SU-DHL-6 (cell line): Measurements from ENCODE around the gene CDCA3.

Experiments
- H2AFZ ChIP-seq: fragments of 200-600 bp; sonication (generic); 2 replicates; pipeline ENCODE4 v1.6.1; 2014; ENCODE audit warnings: low read depth, mild to moderate bottlenecking, moderate library complexity, mixed read lengths, antibody characterized with exemption, low read length; ENCODE audit not compliant: severe bottlenecking
- H3F3A ChIP-seq: fragments of 200-600 bp; shearing (Covaris generic); 2 replicates; pipeline ENCODE4 v1.6.0; 2016; ENCODE audit warnings: antibody characterized with exemption, mild to moderate bottlenecking; ENCODE audit not compliant: insufficient read depth
- H3K27ac ChIP-seq: fragments of 200-600 bp; sonication (generic); 2 replicates; pipeline ENCODE4 v1.5.1; 2016; ENCODE audit warnings: low read depth, mild to moderate bottlenecking, low read length, moderate library complexity, mixed read lengths
- H3K27me3 ChIP-seq: fragments of 200-600 bp; sonication (generic), shearing (Covaris generic); 2 replicates; pipeline ENCODE4 v1.6.0; 2014; ENCODE audit warnings: mild to moderate bottlenecking, low read length
- H3K36me3 ChIP-seq: fragments of 200-600 bp; sonication (generic); 2 replicates; pipeline ENCODE4 v1.6.1; 2014; ENCODE audit warnings: mild to moderate bottlenecking, low read length, mixed read lengths
- H3K4me2 ChIP-seq: fragments of 300-600, 200-600 bp; shearing (Covaris generic), sonication (generic); 2 replicates; pipeline ENCODE4 v1.6.0; 2014; ENCODE audit warnings: low read length, low read depth, mild to moderate bottlenecking; ENCODE audit not compliant: poor library complexity, severe bottlenecking
- H3K4me3 ChIP-seq: fragments of 200-600 bp; sonication (generic); 2 replicates; pipeline ENCODE4 v1.5.1; 2014; ENCODE audit warnings: antibody characterized with exemption, low read length, mild to moderate bottlenecking, mixed read lengths; ENCODE audit not compliant: insufficient read depth, poor library complexity, severe bottlenecking
- H3K79me2 ChIP-seq: fragments of 200-600 bp; sonication (generic); 2 replicates; pipeline ENCODE4 v1.6.1; 2014; ENCODE audit warnings: mild to moderate bottlenecking, low read length, moderate library complexity; ENCODE audit not compliant: insufficient read depth
- H3K9ac ChIP-seq: fragments of 200-600 bp; sonication (generic); 2 replicates; pipeline ENCODE4 v1.7.0; 2014; ENCODE audit warnings: mild to moderate bottlenecking, low read length
- H3K9me2 ChIP-seq: fragments of 200-600 bp; sonication (generic); replicated peaks from 2 replicates; pipeline ENCODE4 v1.6.1; 2014; ENCODE audit warnings: low read length; ENCODE audit not compliant: insufficient read depth
- H3K9me3 ChIP-seq: fragments of 200-600 bp; sonication (generic); 2 replicates; pipeline ENCODE4 v1.6.1; 2014; ENCODE audit warnings: low read length, mixed read lengths; ENCODE audit not compliant: insufficient read depth
- H4K20me1 ChIP-seq: fragments of 200-600 bp; sonication (generic); 2 replicates; pipeline ENCODE4 v1.6.1; 2014; ENCODE audit warnings: low read depth, mild to moderate bottlenecking, antibody characterized with exemption, low read length, moderate library complexity, mixed read lengths
- CTCF ChIP-seq: fragments of 200-600 bp; sonication (generic); IDR thresholded peaks from one replicate; pipeline ENCODE4 v1.5.1; 2017; ENCODE audit warnings: antibody characterized with exemption, mild to moderate bottlenecking, low read length, moderate library complexity; ENCODE audit not compliant: insufficient read depth, poor library complexity, severe bottlenecking
- EZH2phosphoT487 ChIP-seq: fragments of 200-600 bp; sonication (generic), shearing (Covaris generic); conservative IDR thresholded peaks from 2 replicates; pipeline ENCODE4 v1.6.1; 2018; ENCODE audit warnings: mild to moderate bottlenecking, antibody characterized with exemption, low read length, moderate library complexity, mixed read lengths

The CDCA3 gene

GRCh38 chr12:6818222-6818621 lies 32.9 kb downstream of the CDCA3 start:
- no peak for TF ChIP-seq EZH2phosphoT487
- no peak for TF ChIP-seq CTCF
- Histone ChIP-seq H3K9me2 (no peaks in the 10 kb centered on the region), H3K27ac (no peak overlapping the region), H3K27me3 (no peaks in the 10 kb centered on the region), H3K4me2 (no peak overlapping the region), H3K36me3 (no peaks in the 10 kb centered on the region), H2AFZ (no peak overlapping the region), H3K4me3 (no peak overlapping the region), H3K79me2 (no peaks in the 10 kb centered on the region), H3K9me3 (no peaks in the 10 kb centered on the region), H3F3A (no peaks in the 10 kb centered on the region), H3K9ac (no peak overlapping the region), H4K20me1 (no peaks in the 10 kb centered on the region)

DNA sequence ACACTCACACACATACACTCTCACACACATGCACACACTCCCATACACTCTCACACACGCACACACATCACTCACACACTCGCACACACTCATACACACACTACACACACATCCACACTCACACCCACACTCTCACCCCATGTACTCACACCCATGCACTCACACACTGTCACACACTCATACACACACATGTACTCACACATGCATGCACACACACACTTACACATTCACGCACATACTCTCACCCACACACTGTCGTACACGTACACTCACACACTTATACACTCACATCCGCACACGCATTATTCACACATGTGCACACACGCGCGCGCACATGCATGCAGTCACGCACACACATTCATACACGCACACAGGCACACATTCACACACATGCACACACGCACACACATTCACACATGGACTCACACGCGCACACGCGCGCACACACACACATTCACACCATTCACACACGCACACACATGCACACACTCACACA lies 33.4 kb downstream of the CDCA3 start:
- Histone ChIP-seq H3K27ac (no peak overlapping the region), H3K36me3 (no peaks in the 10 kb centered on the region), H3K4me2 (no peak overlapping the region), H3K9me3 (no peaks in the 10 kb centered on the region), H3K9me2 (no peaks in the 10 kb centered on the region), H3K27me3 (no peaks in the 10 kb centered on the region), H3F3A (no peaks in the 10 kb centered on the region), H4K20me1 (no peaks in the 10 kb centered on the region), H3K79me2 (no peaks in the 10 kb centered on the region), H3K4me3 (no peak overlapping the region), H3K9ac (no peak overlapping the region), H2AFZ (no peak overlapping the region)
- TF ChIP-seq EZH2phosphoT487: no peak
- no peak for TF ChIP-seq CTCF

GRCh38 chr12:6817098-6817497 lies 34.0 kb downstream of the CDCA3 start:
- Histone ChIP-seq H3K4me3 (no peak overlapping the region), H3K79me2 (no peaks in the 10 kb centered on the region), H4K20me1 (no peaks in the 10 kb centered on the region), H3K36me3 (no peaks in the 10 kb centered on the region), H3K27me3 (no peaks in the 10 kb centered on the region), H3K27ac (no peak overlapping the region), H2AFZ (no peak overlapping the region), H3K4me2 (no peak overlapping the region), H3K9me3 (no peaks in the 10 kb centered on the region), H3F3A (no peaks in the 10 kb centered on the region), H3K9me2 (no peaks in the 10 kb centered on the region), H3K9ac (no peak overlapping the region)
- no peak for TF ChIP-seq EZH2phosphoT487
- TF ChIP-seq CTCF: no peak

DNA sequence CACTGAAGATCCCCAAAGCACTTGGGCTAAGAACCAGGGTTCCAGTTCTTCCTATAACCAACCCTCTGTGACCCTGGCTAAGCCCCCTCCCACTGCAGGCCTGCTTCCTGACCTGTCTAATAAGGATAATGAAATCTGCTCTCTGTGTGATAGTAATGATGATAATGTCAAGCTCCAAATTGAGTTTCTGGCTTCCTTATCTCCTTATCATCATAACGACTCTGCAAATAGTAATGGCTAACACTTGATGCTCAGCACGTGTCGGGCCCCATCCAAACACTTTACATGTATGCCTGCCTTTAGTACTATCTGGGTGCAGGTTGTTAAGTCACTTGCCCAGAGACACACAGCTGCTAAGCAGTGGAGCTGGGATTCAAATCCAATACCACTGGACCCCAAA lies 34.5 kb downstream of the CDCA3 start:
- TF ChIP-seq CTCF (no peak), EZH2phosphoT487 (no peak)
- no peaks in the 10 kb centered on the region for H3K27me3 ChIP-seq
- H3K36me3 ChIP-seq: no peaks in the 10 kb centered on the region

More for the DNA sequence above, 34.5 kb downstream of the CDCA3 start:
- no peaks in the 10 kb centered on the region for H3K79me2 ChIP-seq
- no peaks in the 10 kb centered on the region for H3K9me2 ChIP-seq
- H3K9me3 ChIP-seq: no peaks in the 10 kb centered on the region
- no peaks in the 10 kb centered on the region for H4K20me1 ChIP-seq
- no peak overlapping the region for H3K4me3 ChIP-seq
- H2AFZ ChIP-seq: no peak overlapping the region
- no peak overlapping the region for H3K4me2 ChIP-seq
- H3K27ac ChIP-seq: no peak overlapping the region
- no peaks in the 10 kb centered on the region for H3F3A ChIP-seq
- H3K9ac ChIP-seq: no peak overlapping the region
